NB4 (cell line): ENCODE measurements around the gene SLC12A7.

Source experiments
- CTCF ChIP-seq: IDR thresholded peaks from one replicate; pipeline ENCODE4 v1.5.1; 2012; ENCODE audit warnings: low read depth, low read length
- MAX ChIP-seq: IDR thresholded peaks from 2 replicates; pipeline ENCODE4 v1.6.1; 2011; ENCODE audit warnings: low read depth, low read length
- MYC ChIP-seq: IDR thresholded peaks from 2 replicates; pipeline ENCODE4 v1.6.1; 2011; ENCODE audit warnings: low read depth, low read length
- POLR2A ChIP-seq: IDR thresholded peaks from 2 replicates; pipeline ENCODE4 v1.6.1; 2011; ENCODE audit warnings: mild to moderate bottlenecking; ENCODE audit not compliant: insufficient read length; ENCODE audit errors: extremely low read depth

GRCh38 chr5:1135696-1136525 is 24.0 kb upstream of the SLC12A7 start:
- TF ChIP-seq CTCF (no peak), POLR2A (no peak), MYC (no peak), MAX (no peak)
